GM11168 (cell line): Measurements from ENCODE around the gene MYO15A.

Source experiments
- in situ Hi-C: fragments of 300-500 bp; cut with MboI; formaldehyde crosslinking; loops from one replicate; pipeline ENCODE4 v1.12.0; 2022; ENCODE audit warnings: low sequenced_read_pairs; ENCODE audit not compliant: unreplicated experiment

MYO15A gene

GRCh38 chr17:18124345-18125126 lies 16.0 kb downstream of the MYO15A start:
- in situ Hi-C loops = no loop called here

DNA sequence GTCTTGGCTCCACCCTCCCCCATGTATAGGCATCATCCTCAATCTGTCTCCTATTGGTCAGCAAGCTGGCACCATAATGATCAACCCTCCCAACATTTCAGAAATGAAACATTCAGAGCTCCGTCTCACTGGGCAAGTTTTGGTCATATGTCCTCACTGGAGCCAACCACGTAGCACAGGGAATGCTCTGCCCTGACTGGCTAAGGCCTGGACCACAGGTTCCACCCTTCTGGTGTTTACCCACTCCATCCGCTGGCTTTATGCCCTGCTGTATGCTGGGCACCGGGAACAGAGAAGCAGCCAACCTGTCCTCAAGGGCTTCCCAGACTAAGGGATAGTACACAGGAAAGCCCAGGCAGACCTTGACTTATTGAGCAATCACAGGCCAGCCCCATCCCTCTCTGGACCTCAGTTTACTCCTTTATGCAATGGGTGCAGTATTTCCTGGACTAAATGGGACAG lies 20.5 kb downstream of the MYO15A start:
- in situ Hi-C loops = no loop called here

DNA sequence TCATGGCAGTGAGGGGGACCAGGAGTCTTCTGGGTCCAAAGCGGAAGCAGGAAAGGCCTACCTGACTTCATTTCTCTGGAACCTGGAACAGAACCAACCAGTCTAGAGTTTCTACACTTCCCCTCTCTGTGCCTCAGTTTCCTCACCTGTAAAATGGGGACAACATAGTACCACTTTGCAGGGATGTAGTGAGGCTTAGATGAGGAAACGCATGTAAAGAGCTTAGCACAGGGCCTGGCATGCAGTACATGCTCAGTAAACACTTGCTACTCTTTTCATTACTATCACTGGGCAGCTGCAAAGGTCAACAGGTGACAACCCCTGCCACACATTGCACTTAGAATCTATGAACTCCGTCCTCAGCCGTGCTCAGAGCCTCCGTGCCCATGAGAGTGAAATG lies 24.2 kb downstream of the MYO15A start:
- in situ Hi-C loops = no loop called here

DNA sequence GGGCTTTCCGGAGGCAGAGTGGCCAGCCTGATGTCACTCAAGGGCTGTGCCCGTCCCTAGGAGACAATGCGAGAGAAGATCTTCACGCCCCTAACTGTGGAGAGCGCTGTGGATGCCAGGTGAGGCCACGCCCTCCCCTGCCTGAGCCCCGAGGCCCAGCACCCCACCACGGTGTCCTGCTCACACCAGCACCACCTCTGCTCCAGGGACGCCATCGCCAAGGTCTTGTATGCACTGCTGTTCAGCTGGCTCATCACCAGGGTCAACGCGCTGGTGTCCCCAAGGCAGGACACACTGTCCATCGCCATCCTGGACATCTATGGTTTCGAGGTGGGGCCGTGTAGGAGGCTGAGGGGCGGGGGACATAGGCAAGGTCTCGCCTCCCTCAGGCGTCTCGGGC lies 27.8 kb downstream of the MYO15A start:
- in situ Hi-C loops = no loop called here

DNA sequence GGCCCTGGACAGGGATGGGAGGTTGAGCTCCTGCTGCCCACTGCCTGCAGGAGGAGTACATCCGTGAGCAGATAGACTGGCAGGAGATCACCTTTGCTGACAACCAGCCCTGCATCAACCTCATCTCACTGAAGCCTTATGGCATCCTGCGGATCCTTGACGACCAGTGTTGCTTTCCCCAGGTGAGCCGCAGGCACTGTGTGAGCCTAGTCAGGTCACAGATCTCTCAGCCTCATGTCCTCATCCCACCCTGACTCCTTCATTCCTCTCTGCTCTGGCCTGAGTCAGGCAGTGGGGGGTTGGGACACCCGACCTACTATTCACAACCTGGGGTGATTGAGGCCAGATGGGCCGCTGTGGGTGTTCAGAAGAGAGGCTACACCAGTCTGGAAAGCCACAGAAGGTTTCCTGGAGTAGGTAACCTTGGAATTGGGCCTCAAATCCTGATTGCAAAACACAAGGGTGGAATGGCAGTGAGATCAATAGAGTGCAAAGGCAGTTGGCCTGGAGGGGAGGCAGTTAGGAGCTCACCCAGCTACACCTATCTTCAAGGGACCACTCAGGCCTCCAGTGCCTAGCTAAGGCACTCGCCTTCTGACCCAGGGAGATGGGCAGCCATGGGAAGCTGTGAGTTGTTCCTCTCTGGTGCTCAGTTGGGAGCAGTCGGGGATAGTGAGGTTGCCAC lies 29.7 kb downstream of the MYO15A start:
- in situ Hi-C loops = no loop called here

DNA sequence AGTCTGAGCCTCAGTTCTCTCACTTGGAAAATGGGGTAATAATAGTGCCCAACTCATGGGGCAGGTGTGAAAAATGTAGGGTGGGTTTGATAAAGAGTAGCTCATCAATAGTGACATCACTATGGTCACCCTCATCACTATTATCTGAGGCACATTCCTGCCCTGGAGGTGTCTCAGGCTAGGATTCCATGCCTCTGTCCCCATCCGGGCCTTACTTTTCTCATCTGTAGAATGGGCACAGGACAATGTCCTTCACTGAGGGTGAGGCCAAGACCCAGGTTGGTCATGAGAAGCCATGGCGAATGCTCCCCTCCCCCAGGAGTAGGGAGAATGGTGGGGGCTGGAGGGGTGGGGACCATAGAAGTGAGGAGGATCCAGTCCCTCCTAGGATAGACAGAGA lies 30.5 kb downstream of the MYO15A start:
- in situ Hi-C loops = no loop called here

GRCh38 chr17:18139498-18139897 lies 30.9 kb downstream of the MYO15A start:
- in situ Hi-C loops = no loop called here

DNA sequence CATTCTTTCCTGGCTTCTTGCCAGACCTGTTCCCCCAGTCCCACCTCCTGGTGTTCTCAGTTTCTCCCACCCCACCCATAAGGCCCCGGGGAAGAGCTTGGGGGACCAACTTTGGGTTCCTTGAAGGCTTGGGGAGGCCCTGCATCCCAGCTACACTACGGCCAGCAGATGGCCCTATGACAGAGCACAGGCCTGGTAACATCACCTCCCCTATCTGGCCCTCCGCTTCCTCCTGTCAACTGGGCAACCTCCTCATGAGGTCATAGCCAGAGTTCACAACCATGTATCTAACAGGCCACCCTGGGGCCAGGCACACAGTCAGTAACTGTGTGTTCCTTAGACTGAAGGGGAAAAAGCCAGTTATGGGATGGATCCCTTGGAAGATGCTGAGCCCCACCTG lies 31.4 kb downstream of the MYO15A start:
- in situ Hi-C loops = no loop called here

DNA sequence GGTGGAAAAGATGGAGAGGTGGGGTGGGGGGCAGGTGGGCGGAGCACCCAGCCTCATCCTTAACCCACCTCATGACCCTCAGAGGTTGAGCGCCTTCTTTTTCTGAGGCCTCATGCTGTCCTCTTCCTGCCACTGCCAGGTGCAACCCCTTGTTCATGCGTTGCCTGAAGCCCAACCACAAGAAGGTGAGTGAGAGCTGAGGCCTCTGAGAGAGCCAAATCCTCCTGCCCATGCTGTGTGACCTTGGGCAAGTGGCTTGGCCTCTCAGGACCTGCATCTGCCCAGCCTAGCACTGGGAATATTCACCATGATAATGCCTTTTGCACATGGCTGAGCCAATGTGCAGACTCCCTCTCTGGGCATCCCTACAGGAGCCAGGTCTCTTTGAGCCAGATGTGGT lies 32.1 kb downstream of the MYO15A start:
- in situ Hi-C loops = no loop called here

- in situ Hi-C loops = no loop called here
Observed at GRCh38 chr17:18141210-18141803, 32.8 kb downstream of the MYO15A start.

DNA sequence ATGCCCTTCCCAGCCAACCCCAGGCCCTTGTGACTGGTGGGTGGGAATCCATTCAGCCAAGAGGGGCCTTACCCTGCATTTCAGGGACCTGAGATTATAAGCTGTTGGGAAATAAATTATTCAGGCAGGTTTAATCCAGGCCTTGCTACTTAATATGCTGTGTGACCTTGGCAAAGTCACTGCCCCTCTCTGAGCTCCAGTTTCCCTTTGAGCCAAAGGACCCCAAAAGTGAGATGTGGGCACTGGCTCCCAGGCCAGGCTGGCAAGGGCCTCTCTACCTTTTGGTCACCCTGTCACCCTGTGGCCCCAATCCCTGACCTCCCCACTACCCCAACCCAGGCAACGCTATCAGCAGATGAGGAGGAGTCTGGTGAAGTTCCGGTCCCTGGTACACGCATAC lies 33.9 kb downstream of the MYO15A start:
- in situ Hi-C loops = no loop called here

GRCh38 chr17:18143044-18143936 lies 34.7 kb downstream of the MYO15A start:
- in situ Hi-C loops = no loop called here

DNA sequence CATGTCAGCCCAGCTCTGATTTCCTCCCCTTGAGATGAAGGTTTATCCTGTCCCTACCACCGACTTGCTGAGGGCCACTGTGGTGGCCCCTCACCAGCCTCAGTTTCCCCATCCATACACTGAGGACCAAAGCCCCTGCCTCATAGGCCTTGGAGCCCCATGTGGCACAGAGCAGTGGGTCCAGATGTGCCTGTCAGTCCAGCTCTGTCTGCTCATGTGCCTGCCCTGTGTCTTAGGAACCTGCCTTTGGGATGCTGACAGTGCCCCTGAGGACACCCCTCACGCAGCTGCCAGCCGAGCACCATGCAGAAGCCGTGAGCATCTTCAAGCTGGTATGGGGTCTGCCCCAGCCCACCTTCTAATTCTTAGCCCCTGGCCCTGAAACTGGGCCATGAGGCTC lies 35.7 kb downstream of the MYO15A start:
- in situ Hi-C loops = no loop called here

DNA sequence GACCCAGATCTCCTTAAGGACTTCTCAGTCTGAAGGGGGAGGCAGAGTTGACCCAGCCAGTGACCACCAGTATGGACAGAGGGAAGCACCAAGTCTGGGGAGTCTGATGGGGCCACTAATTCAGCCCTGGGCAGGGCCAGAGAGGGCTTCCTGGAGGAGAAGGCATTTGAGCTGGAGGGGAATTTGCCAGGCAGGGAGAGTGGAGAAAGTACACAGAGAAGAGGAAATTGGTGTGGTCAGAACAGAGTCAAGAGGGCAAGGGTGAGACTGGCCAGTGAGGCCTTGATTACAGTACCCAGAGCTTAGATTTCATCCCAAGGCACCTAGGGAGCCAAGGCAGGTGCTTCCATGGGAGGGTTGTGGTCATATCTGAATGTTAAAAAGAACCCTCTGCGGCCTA lies 36.3 kb downstream of the MYO15A start:
- in situ Hi-C loops = no loop called here

GRCh38 chr17:18145811-18146210 lies 37.3 kb downstream of the MYO15A start:
- in situ Hi-C loops = no loop called here

DNA sequence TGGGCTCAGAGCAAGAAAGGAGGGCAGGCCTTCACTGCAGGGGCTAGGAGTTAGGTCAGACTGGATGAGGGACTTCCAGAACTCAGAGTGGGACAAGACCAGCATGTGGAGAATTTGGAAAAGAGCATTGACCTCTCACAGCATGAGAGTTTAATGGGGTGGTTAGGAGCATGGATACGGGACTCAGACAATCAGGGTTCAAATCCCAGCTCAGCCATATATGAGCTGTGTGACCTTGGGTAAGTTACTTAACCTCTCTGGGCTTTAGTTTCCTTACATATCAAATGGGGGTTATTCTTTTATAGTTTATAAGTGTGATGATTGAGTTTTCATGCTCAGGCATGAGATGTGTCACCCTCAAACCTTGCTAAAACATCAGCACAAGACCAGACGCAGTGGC lies 37.7 kb downstream of the MYO15A start:
- in situ Hi-C loops = no loop called here

GRCh38 chr17:18146980-18147379 lies 38.4 kb downstream of the MYO15A start:
- in situ Hi-C loops = no loop called here

DNA sequence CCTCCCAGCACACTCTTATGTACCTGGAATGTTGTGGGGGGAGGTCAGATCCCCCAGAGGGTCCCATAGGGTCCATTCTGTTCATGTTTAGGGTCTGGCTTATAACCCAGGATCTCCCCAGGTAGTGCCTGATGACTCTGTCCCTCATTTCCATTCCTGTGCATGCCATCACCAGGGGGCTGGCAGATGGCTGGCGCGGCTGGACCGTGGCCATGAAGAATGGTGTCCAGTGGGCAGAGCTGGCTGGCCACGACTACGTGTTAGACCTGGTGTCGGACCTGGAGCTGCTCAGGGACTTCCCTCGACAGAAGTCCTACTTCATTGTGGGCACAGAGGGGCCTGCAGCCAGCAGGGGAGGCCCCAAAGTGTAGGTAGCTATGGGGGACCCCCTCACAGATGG lies 40.0 kb downstream of the MYO15A start:
- in situ Hi-C loops = no loop called here

DNA sequence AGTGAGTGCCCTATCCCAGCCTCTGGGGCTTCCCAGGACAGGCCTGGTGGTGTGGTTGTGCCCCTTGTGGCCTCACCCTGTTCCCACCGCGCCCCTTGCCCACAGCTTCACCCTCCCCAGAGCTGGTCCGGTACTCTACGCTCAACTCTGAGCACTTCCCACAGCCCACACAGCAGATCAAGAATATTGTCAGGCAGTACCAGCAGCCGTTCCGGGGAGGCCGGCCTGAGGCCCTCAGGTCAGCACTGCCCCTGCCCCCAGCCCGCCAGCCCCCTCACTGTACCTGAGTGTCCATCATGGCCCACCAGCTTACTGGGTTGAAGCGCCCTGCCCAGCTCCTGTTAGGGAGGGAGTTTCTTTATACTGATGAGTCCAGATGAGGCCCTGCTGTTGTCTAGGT lies 42.7 kb downstream of the MYO15A start:
- in situ Hi-C loops = no loop called here

DNA sequence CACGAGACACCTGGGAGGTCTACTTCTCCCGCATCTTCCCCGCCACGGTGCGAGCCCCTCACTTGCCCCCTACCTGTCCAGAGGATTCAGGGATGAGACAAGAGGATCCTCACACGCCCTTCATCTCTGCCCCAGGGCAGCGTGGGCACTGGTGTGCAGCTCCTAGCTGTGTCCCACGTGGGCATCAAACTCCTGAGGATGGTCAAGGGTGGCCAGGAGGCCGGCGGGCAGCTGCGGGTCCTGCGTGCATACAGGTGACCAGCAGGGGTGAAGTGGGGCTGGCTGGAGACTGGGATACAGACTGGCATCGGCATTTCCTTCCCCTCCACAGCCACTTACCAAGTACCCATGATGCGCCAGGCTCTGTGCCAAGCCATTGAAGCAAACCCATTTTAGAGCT lies 46.6 kb downstream of the MYO15A start:
- in situ Hi-C loops = no loop called here
